ENCODE results near the gene RAN. TPM values are rescaled to one million over a fixed set of nuclear protein-coding genes. Genes with fewer than 3 reads are reported as not detected.
"Not testable (repeated sequence)": the region's sequence is repeated elsewhere in the genome, so short reads cannot be mapped to it uniquely, and the experiment has no call there.

The RAN gene
- total RNA-seq, 1 experiment from 2014 or later, result 1,310 TPM

GRCh38 chr12:130875193-130875592 is 3.3 kb downstream of the RAN start:
- peaks cover 2% of the 10 kb centered on the region for H3K36me3 ChIP-seq (ENCODE audit: control insufficient read depth, insufficient read depth, low read length)
- POLR2A ChIA-PET, result no interaction called here

GRCh38 chr12:130875708-130876107 is 3.8 kb downstream of the RAN start:
- H3K27me3 Mint-ChIP-seq (ENCODE audit: insufficient read depth, unreplicated experiment); H3K4me3 ChIP-seq (ENCODE audit: low read depth, low read length); intact Hi-C loops (cut with micrococcal nuclease; ENCODE audit: unreplicated experiment); H3K27me3 ChIP-seq (replicated peaks; ENCODE audit: control insufficient read depth, insufficient read depth, low read length); CTCF ChIA-PET; H3K9me3 Mint-ChIP-seq (ENCODE audit: unreplicated experiment); H3K27ac Mint-ChIP-seq (ENCODE audit: unreplicated experiment); POLR2A ChIA-PET; DNase-seq; H3K9me3 ChIP-seq; H3K4me3 Mint-ChIP-seq (ENCODE audit: unreplicated experiment); H3K36me3 ChIP-seq (ENCODE audit: control insufficient read depth, insufficient read depth, low read length): not testable (repeated sequence)
- BruUV-seq (replicated peaks), result TSS peak; percentile 3
- peaks cover 42% of the 10 kb centered on the region for H3K4me1 ChIP-seq
- H3K36me3 Mint-ChIP-seq (ENCODE audit: insufficient read depth, unreplicated experiment), result peaks cover 76% of the 10 kb centered on the region
- peaks cover 39% of the 10 kb centered on the region for H3K4me1 Mint-ChIP-seq (ENCODE audit: low read depth, unreplicated experiment)

More at GRCh38 chr12:130875193-130875592, 3.3 kb downstream of the RAN start:
- Mint-ChIP-seq H3K4me3 (ENCODE audit: unreplicated experiment) (peak overlapping the region; percentile 90), H3K27ac (ENCODE audit: unreplicated experiment) (no peak overlapping the region), H3K36me3 (ENCODE audit: insufficient read depth, unreplicated experiment) (peaks cover 76% of the 10 kb centered on the region), H3K27me3 (ENCODE audit: insufficient read depth, unreplicated experiment) (no peaks in the 10 kb centered on the region), H3K4me1 (ENCODE audit: low read depth, unreplicated experiment) (peaks cover 44% of the 10 kb centered on the region), H3K9me3 (ENCODE audit: unreplicated experiment) (no peaks in the 10 kb centered on the region)
- intact Hi-C loops (cut with micrococcal nuclease; ENCODE audit: unreplicated experiment), result no loop called here
- CTCF ChIA-PET, result no interaction called here
- no peaks in the 10 kb centered on the region for H3K27me3 ChIP-seq (replicated peaks; ENCODE audit: control insufficient read depth, insufficient read depth, low read length)
- H3K4me1 ChIP-seq, result peaks cover 46% of the 10 kb centered on the region
- no peak overlapping the region for H3K4me3 ChIP-seq (ENCODE audit: low read depth, low read length)
- no peaks in the 10 kb centered on the region for H3K9me3 ChIP-seq
- DNase-seq, result no peak
- no TSS peak for BruUV-seq (replicated peaks)
- no peak for TF ChIP-seq CTCF (IDR thresholded peaks at IDR 0.05; ENCODE audit: insufficient read depth in 1 of 2, low read depth in 1 of 2, low read length in 1 of 2, severe bottlenecking in 1 of 2, unreplicated experiment in 1 of 2)

GRCh38 chr12:130876297-130876696 is 4.4 kb downstream of the RAN start:
- Histone ChIP-seq H3K4me3 (ENCODE audit: low read depth, low read length) (no peak overlapping the region), H3K36me3 (ENCODE audit: control insufficient read depth, insufficient read depth, low read length) (peaks cover 2% of the 10 kb centered on the region), H3K27me3 (replicated peaks; ENCODE audit: control insufficient read depth, insufficient read depth, low read length) (no peaks in the 10 kb centered on the region), H3K9me3 (no peaks in the 10 kb centered on the region), H3K4me1 (peaks cover 42% of the 10 kb centered on the region)
- no TSS peak for BruUV-seq (replicated peaks)
- DNase-seq, result no peak
- Mint-ChIP-seq H3K36me3 (ENCODE audit: insufficient read depth, unreplicated experiment) (peaks cover 74% of the 10 kb centered on the region), H3K27ac (ENCODE audit: unreplicated experiment) (no peak overlapping the region), H3K27me3 (ENCODE audit: insufficient read depth, unreplicated experiment) (no peaks in the 10 kb centered on the region), H3K4me1 (ENCODE audit: low read depth, unreplicated experiment) (peaks cover 36% of the 10 kb centered on the region), H3K9me3 (ENCODE audit: unreplicated experiment) (no peaks in the 10 kb centered on the region), H3K4me3 (ENCODE audit: unreplicated experiment) (no peak overlapping the region)
- intact Hi-C loops (cut with micrococcal nuclease; ENCODE audit: unreplicated experiment), result no loop called here
- CTCF ChIA-PET, result no interaction called here
- no peak for TF ChIP-seq CTCF (IDR thresholded peaks at IDR 0.05; ENCODE audit: insufficient read depth in 1 of 2, low read depth in 1 of 2, low read length in 1 of 2, severe bottlenecking in 1 of 2, unreplicated experiment in 1 of 2)
- POLR2A ChIA-PET, result no interaction called here

GRCh38 chr12:130876758-130877157 is 4.9 kb downstream of the RAN start:
- ChIA-PET CTCF (no interaction called here), POLR2A (no interaction called here)
- Histone ChIP-seq H3K36me3 (ENCODE audit: control insufficient read depth, insufficient read depth, low read length) (peaks cover 2% of the 10 kb centered on the region), H3K4me3 (ENCODE audit: low read depth, low read length) (no peak overlapping the region), H3K27me3 (replicated peaks; ENCODE audit: control insufficient read depth, insufficient read depth, low read length) (no peaks in the 10 kb centered on the region), H3K4me1 (peaks cover 42% of the 10 kb centered on the region), H3K9me3 (no peaks in the 10 kb centered on the region)
- Mint-ChIP-seq H3K27ac (ENCODE audit: unreplicated experiment) (no peak overlapping the region), H3K9me3 (ENCODE audit: unreplicated experiment) (no peaks in the 10 kb centered on the region), H3K4me3 (ENCODE audit: unreplicated experiment) (no peak overlapping the region), H3K27me3 (ENCODE audit: insufficient read depth, unreplicated experiment) (no peaks in the 10 kb centered on the region), H3K4me1 (ENCODE audit: low read depth, unreplicated experiment) (peaks cover 36% of the 10 kb centered on the region), H3K36me3 (ENCODE audit: insufficient read depth, unreplicated experiment) (peaks cover 70% of the 10 kb centered on the region)
- no peak for DNase-seq
- intact Hi-C loops (cut with micrococcal nuclease; ENCODE audit: unreplicated experiment), result no loop called here
- TF ChIP-seq CTCF (IDR thresholded peaks at IDR 0.05; ENCODE audit: insufficient read depth in 1 of 2, low read depth in 1 of 2, low read length in 1 of 2, severe bottlenecking in 1 of 2, unreplicated experiment in 1 of 2), result no peak
- BruUV-seq (replicated peaks), result no TSS peak

Measured in Caco-2 (cell line).